Astrocyte (in vitro differentiated cells and primary cell): ENCODE measurements around the gene ZRANB2.

ENCODE experiments used
- EZH2 ChIP-seq: IDR thresholded peaks from 2 replicates; pipeline ENCODE4 v1.6.1; 2012; ENCODE audit warnings: mild to moderate bottlenecking, low read length, inconsistent platforms; ENCODE audit not compliant: insufficient read depth
- TF ChIP-seq, protein P1 (sequence below): IDR thresholded peaks from 2 replicates; pipeline ENCODE4 v1.5.1; 2011; ENCODE audit warnings: low read depth, mild to moderate bottlenecking, inconsistent platforms, low read length, moderate library complexity; ENCODE audit not compliant: insufficient read depth

GRCh38 chr1:71118086-71118485, 37.3 kb upstream of the ZRANB2 start:
- TF ChIP-seq, protein P1, sequence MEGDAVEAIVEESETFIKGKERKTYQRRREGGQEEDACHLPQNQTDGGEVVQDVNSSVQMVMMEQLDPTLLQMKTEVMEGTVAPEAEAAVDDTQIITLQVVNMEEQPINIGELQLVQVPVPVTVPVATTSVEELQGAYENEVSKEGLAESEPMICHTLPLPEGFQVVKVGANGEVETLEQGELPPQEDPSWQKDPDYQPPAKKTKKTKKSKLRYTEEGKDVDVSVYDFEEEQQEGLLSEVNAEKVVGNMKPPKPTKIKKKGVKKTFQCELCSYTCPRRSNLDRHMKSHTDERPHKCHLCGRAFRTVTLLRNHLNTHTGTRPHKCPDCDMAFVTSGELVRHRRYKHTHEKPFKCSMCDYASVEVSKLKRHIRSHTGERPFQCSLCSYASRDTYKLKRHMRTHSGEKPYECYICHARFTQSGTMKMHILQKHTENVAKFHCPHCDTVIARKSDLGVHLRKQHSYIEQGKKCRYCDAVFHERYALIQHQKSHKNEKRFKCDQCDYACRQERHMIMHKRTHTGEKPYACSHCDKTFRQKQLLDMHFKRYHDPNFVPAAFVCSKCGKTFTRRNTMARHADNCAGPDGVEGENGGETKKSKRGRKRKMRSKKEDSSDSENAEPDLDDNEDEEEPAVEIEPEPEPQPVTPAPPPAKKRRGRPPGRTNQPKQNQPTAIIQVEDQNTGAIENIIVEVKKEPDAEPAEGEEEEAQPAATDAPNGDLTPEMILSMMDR = no peak
- no peak for TF ChIP-seq EZH2
